HEK293 (cell line): ENCODE measurements around the gene PLA2G4E.

Experiments used
- CTCF ChIA-PET: fragments of 350-600 bp; formaldehyde crosslinking; extraction: SDS; loops from one replicate; lab custom pipeline; 2021; ENCODE audit warnings: antibody characterized with exemption; lab: Yijun Ruan, JAX
- POLR2A ChIA-PET: fragments of 300-600 bp; formaldehyde crosslinking; extraction: SDS; loops from one replicate; lab custom pipeline; 2020; ENCODE audit warnings: antibody characterized with exemption, inconsistent platforms; lab: Yijun Ruan, JAX
- H3K27ac ChIP-seq: fragments of 200-500 bp; sonication (Bioruptor generic); 2 replicates; pipeline ENCODE4 v1.5.1; 2014; ENCODE audit warnings: low read depth, low read length, control low read depth, inconsistent platforms; ENCODE audit errors: extremely low read depth
- H3K36me3 ChIP-seq, 2 experiments: fragments of 200-500 bp in 1 of 2; sonication (Bioruptor generic) in 1 of 2; 1 replicate in 1 of 2; 2 replicates in 1 of 2; pipeline ENCODE4 v1.5.1; 2014 to 2017; ENCODE audit warnings: inconsistent platforms in 2 of 2, low read length in 2 of 2; ENCODE audit not compliant: control insufficient read depth in 2 of 2, insufficient read depth in 1 of 2
- H3K4me1 ChIP-seq: fragments of 200-500 bp; sonication (Bioruptor generic); 2 replicates; pipeline ENCODE4 v1.5.1; 2014; ENCODE audit warnings: mild to moderate bottlenecking, low read length, inconsistent platforms; ENCODE audit not compliant: control insufficient read depth, insufficient read depth
- H3K4me3 ChIP-seq: 2 replicates; pipeline ENCODE4 v1.5.1; 2011; ENCODE audit warnings: low read depth, mild to moderate bottlenecking, control low read depth, low read length, moderate library complexity
- H3K9me3 ChIP-seq: fragments of 200-500 bp; sonication (Bioruptor generic); 2 replicates; pipeline ENCODE4 v1.5.1; 2014; ENCODE audit warnings: low read depth, low read length, inconsistent platforms; ENCODE audit not compliant: control insufficient read depth, insufficient read depth
- KLF10 ChIP-seq: fragments of 450-650 bp; IDR thresholded peaks from 2 replicates; pipeline ENCODE4 v1.5.1; 2018; ENCODE audit warnings: missing biosample characterization, mild to moderate bottlenecking, missing genetic modification characterization
- KLF17 ChIP-seq: fragments of 450-650 bp; formaldehyde crosslinking; IDR thresholded peaks from 2 replicates; pipeline ENCODE4 v1.5.1; 2016; ENCODE audit warnings: missing biosample characterization, missing genetic modification characterization
- MEIS1 ChIP-seq: sonication (generic); formaldehyde crosslinking; IDR thresholded peaks from 2 replicates; pipeline ENCODE4 v1.8.1; 2022; ENCODE audit warnings: missing genetic modification reagents, mild to moderate bottlenecking, borderline replicate concordance
- TRIM28 ChIP-seq: IDR thresholded peaks from 2 replicates; pipeline ENCODE4 v1.6.1; 2011; ENCODE audit warnings: low read length, control low read depth, borderline replicate concordance
- WT1 ChIP-seq: fragments of 450-650 bp; formaldehyde crosslinking; IDR thresholded peaks from 2 replicates; pipeline ENCODE4 v1.5.1; 2016; ENCODE audit warnings: missing biosample characterization, missing genetic modification characterization
- ZIC2 ChIP-seq: fragments of 450-650 bp; formaldehyde crosslinking; IDR thresholded peaks from 2 replicates; pipeline ENCODE4 v1.5.1; 2016; ENCODE audit warnings: missing biosample characterization, missing genetic modification characterization
- ZNF10 ChIP-seq: fragments of 450-650 bp; formaldehyde crosslinking; IDR thresholded peaks from 2 replicates; pipeline ENCODE4 v1.5.1; 2017; ENCODE audit warnings: missing biosample characterization, missing genetic modification characterization
- ZNF133 ChIP-seq: fragments of 450-650 bp; formaldehyde crosslinking; IDR thresholded peaks from 2 replicates; pipeline ENCODE4 v1.5.1; 2016; ENCODE audit warnings: missing biosample characterization, missing genetic modification characterization
- ZNF239 ChIP-seq: fragments of 450-650 bp; formaldehyde crosslinking; IDR thresholded peaks from 2 replicates; pipeline ENCODE4 v1.5.1; 2016; ENCODE audit warnings: missing biosample characterization, missing genetic modification characterization
- ZNF302 ChIP-seq: fragments of 450-650 bp; formaldehyde crosslinking; IDR thresholded peaks from 2 replicates; pipeline ENCODE4 v1.5.1; 2016; ENCODE audit warnings: missing biosample characterization, missing genetic modification characterization, low read depth
- ZNF423 ChIP-seq: fragments of 450-650 bp; formaldehyde crosslinking; IDR thresholded peaks from 2 replicates; pipeline ENCODE4 v1.5.1; 2016; ENCODE audit warnings: missing biosample characterization, missing genetic modification characterization
- ZNF513 ChIP-seq: fragments of 450-650 bp; IDR thresholded peaks from 2 replicates; pipeline ENCODE4 v1.5.1; 2018; ENCODE audit warnings: missing biosample characterization, missing genetic modification characterization
- ZNF518A ChIP-seq: fragments of 450-650 bp; formaldehyde crosslinking; conservative IDR thresholded peaks from 2 replicates; pipeline ENCODE4 v1.5.1; 2016; ENCODE audit warnings: low read depth, missing biosample characterization, missing genetic modification characterization
- ZNF561 ChIP-seq: fragments of 450-650 bp; IDR thresholded peaks from 2 replicates; pipeline ENCODE4 v1.5.1; 2018; ENCODE audit warnings: missing biosample characterization, missing genetic modification characterization, borderline replicate concordance
- ZNF768 ChIP-seq: fragments of 450-650 bp; formaldehyde crosslinking; IDR thresholded peaks from 2 replicates; pipeline ENCODE4 v1.5.1; 2018; ENCODE audit warnings: missing biosample characterization, mild to moderate bottlenecking, missing genetic modification characterization
- ZNF791 ChIP-seq: fragments of 450-650 bp; formaldehyde crosslinking; IDR thresholded peaks from 2 replicates; pipeline ENCODE4 v1.5.1; 2016; ENCODE audit warnings: missing biosample characterization, missing genetic modification characterization
- ZNF843 ChIP-seq: fragments of 450-650 bp; formaldehyde crosslinking; IDR thresholded peaks from 2 replicates; pipeline ENCODE4 v1.5.1; 2016; ENCODE audit warnings: missing biosample characterization, missing genetic modification characterization

PLA2G4E gene

GRCh38 chr15:41969851-41970431, 50.9 kb downstream of the PLA2G4E start:
- TF ChIP-seq ZNF518A (tag by site-specific recombination), result no peak
- TF ChIP-seq ZNF302 (tag by site-specific recombination), result no peak
- no peak for TF ChIP-seq ZNF791 (tag by site-specific recombination)
- no peak for TF ChIP-seq KLF17 (tag by site-specific recombination)
- TF ChIP-seq ZNF513, result no peak
- TF ChIP-seq ZNF133 (tag by site-specific recombination), result no peak
- TF ChIP-seq ZIC2 (tag by site-specific recombination), result peak; percentile 11; the same call in 1 of the 2 replicates
- no peak for TF ChIP-seq ZNF561 (tag by site-specific recombination)
- TF ChIP-seq ZNF768 (tag by site-specific recombination), result no peak
- TF ChIP-seq WT1, result no peak
- no peak for TF ChIP-seq ZNF239 (tag by site-specific recombination)
- no peak for TF ChIP-seq TRIM28
- TF ChIP-seq ZNF10 (tag by site-specific recombination), result peak; percentile 79
- Histone ChIP-seq H3K4me1 (peaks cover 10% of the 10 kb centered on the region), H3K27ac (no peak overlapping the region), H3K4me3 (no peak overlapping the region), H3K36me3 (no peaks in the 10 kb centered on the region), H3K9me3 (no peaks in the 10 kb centered on the region)
- ChIA-PET CTCF (interaction anchor here (0.6 to 0.8 kb wide), 2 partner anchors 12 kb away, joined by 3 to 4 read pairs; no protein-coding TSS in a partner anchor), POLR2A (interaction anchor here (0.5 to 1.1 kb wide), 4 partner anchors 8 to 514 kb away, joined by 3 to 4 read pairs (median 3); no protein-coding TSS in a partner anchor)

- POLR2A ChIA-PET, result no interaction called here
- Histone ChIP-seq H3K4me1 (peaks cover 10% of the 10 kb centered on the region), H3K4me3 (no peak overlapping the region), H3K9me3 (no peaks in the 10 kb centered on the region), H3K27ac (no peak overlapping the region), H3K36me3 (no peaks in the 10 kb centered on the region)
- CTCF ChIA-PET, result interaction anchor here (0.6 to 0.9 kb wide), 4 partner anchors 11 to 21 kb away, joined by 3 to 4 read pairs (median 4); no protein-coding TSS in a partner anchor
- no peak for TF ChIP-seq KLF10 (tag by site-specific recombination)
- TF ChIP-seq MEIS1 (CRISPR knock-in tag), result no peak
- no peak for TF ChIP-seq ZNF423 (tag by site-specific recombination)
- TF ChIP-seq ZNF843 (tag by site-specific recombination), result no peak
These were observed 52.1 kb downstream of the PLA2G4E start for GRCh38 chr15:41968701-41969100.
